AG04449 (cell line): ENCODE results near the gene MED29.

Source experiments
- CTCF ChIA-PET: fragments of 350-600 bp; formaldehyde crosslinking; extraction: SDS; loops from one replicate; lab custom pipeline; 2021; ENCODE audit warnings: antibody characterized with exemption; lab: Yijun Ruan, JAX
- POLR2A ChIA-PET: fragments of 400-600, 350-600 bp; formaldehyde crosslinking; extraction: SDS; loops from one replicate; lab custom pipeline; 2020; ENCODE audit warnings: antibody characterized with exemption, inconsistent platforms; lab: Yijun Ruan, JAX
- DNase-seq: peaks from one replicate; pipeline ENCODE4 v3.0.0-alpha.2; 2010; ENCODE audit warnings: low read depth, low spot score
- H3K4me3 ChIP-seq: 2 replicates; pipeline ENCODE4 v1.5.1; 2011; ENCODE audit warnings: low read depth, mild to moderate bottlenecking, control low read depth, low read length
- CTCF ChIP-seq: IDR thresholded peaks from one replicate; pipeline ENCODE4 v1.5.1; 2011; ENCODE audit warnings: mild to moderate bottlenecking, moderate library complexity, low read length, control low read depth, inconsistent platforms; ENCODE audit not compliant: insufficient read depth; ENCODE audit errors: missing control alignments

MED29 gene

GRCh38 chr19:39380521-39381502 is 10.4 kb upstream of the MED29 start:
- DNase-seq: no peak
- no peak for TF ChIP-seq CTCF
- no peak overlapping the region for H3K4me3 ChIP-seq
- POLR2A ChIA-PET: interaction anchor here (1.1 kb wide), 1 partner anchor 10 kb away, joined by 4 read pairs; the partner anchor contains the start of genes MED29 and PAF1
- CTCF ChIA-PET: interaction anchor here (2.1 to 4.4 kb wide), 2 partner anchors 11 to 18 kb away, joined by 5 to 15 read pairs; partner anchors contain the start of genes MED29 and PAF1

GRCh38 chr19:39381910-39382611 is 9.1 kb upstream of the MED29 start:
- ChIA-PET CTCF (interaction anchor here (1.1 to 2.1 kb wide), 3 partner anchors 9 to 16 kb away, joined by 3 to 5 read pairs (median 3); partner anchors contain the start of genes MED29 and PAF1), POLR2A (interaction anchor here (1.0 to 1.2 kb wide), 2 partner anchors 9 to 26 kb away, joined by 3 read pairs; partner anchors contain the start of genes MED29 and PAF1)
- H3K4me3 ChIP-seq: no peak overlapping the region
- DNase-seq: no peak
- no peak for TF ChIP-seq CTCF

GRCh38 chr19:39382991-39383828 is 8.0 kb upstream of the MED29 start:
- ChIA-PET POLR2A (interaction anchor here (1.0 to 1.2 kb wide), 2 partner anchors 8 to 25 kb away, joined by 3 read pairs; partner anchors contain the start of genes MED29 and PAF1), CTCF (interaction anchor here (0.7 to 2.1 kb wide), 3 partner anchors 8 to 120 kb away, joined by 3 to 5 read pairs (median 3); partner anchors contain the start of genes MED29 and PAF1)
- no peak for TF ChIP-seq CTCF
- DNase-seq: no peak
- no peak overlapping the region for H3K4me3 ChIP-seq

- DNase-seq: no peak
- H3K4me3 ChIP-seq: no peak overlapping the region
- CTCF ChIA-PET: interaction anchor here (1.1 to 1.2 kb wide), 2 partner anchors 11 to 13 kb away, joined by 4 to 6 read pairs; no protein-coding TSS in a partner anchor
- no peak for TF ChIP-seq CTCF
- POLR2A ChIA-PET: no interaction called here
These were observed 6.2 kb upstream of the MED29 start for GRCh38 chr19:39384839-39385568.
